ENCODE results near the gene FOXO6. TPM values are rescaled to one million over a fixed set of nuclear protein-coding genes. Genes with fewer than 3 reads are reported as not detected.

FOXO6 gene
- total RNA-seq, 1 donor from 2014 or later, result 9.9 TPM

GRCh38 chr1:41396084-41396483, 34.9 kb downstream of the FOXO6 start:
- no peaks in the 10 kb centered on the region for H3K36me3 Mint-ChIP-seq
- H3K27me3 Mint-ChIP-seq, result peaks cover 22% of the 10 kb centered on the region
- H3K4me1 Mint-ChIP-seq (ENCODE audit: unreplicated experiment), result peaks cover 50% of the 10 kb centered on the region
- TF ChIP-seq, protein P1, sequence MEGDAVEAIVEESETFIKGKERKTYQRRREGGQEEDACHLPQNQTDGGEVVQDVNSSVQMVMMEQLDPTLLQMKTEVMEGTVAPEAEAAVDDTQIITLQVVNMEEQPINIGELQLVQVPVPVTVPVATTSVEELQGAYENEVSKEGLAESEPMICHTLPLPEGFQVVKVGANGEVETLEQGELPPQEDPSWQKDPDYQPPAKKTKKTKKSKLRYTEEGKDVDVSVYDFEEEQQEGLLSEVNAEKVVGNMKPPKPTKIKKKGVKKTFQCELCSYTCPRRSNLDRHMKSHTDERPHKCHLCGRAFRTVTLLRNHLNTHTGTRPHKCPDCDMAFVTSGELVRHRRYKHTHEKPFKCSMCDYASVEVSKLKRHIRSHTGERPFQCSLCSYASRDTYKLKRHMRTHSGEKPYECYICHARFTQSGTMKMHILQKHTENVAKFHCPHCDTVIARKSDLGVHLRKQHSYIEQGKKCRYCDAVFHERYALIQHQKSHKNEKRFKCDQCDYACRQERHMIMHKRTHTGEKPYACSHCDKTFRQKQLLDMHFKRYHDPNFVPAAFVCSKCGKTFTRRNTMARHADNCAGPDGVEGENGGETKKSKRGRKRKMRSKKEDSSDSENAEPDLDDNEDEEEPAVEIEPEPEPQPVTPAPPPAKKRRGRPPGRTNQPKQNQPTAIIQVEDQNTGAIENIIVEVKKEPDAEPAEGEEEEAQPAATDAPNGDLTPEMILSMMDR (conservative IDR thresholded peaks at IDR 0.05), result no peak
- peak overlapping the region; percentile 12 for H3K27ac Mint-ChIP-seq
- peaks cover 4% of the 10 kb centered on the region for H3K9me3 Mint-ChIP-seq
- DNase-seq (ENCODE audit: extremely low spot score, unreplicated experiment), result no peak
- no peak overlapping the region for H3K4me3 Mint-ChIP-seq

DNA sequence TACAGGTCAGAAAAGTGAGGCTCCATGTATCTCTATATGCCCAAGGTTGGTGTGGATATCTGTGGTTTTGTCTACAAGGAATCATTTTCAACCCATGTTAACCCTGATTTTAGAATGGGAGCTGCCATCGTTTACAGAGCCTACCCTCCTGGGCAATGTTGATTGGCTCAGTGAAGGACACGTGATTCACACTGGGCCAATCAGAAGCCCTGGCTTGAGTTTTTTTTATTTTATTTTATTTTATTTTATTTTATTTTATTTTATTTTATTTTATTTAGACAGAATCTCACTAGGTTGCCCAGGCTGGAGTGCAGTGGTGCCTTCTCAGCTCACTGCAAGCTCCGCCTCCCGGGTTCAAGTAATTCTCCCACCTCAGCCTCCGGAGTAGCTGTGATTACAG, 35.8 kb downstream of the FOXO6 start:
- TF ChIP-seq, protein P1 (conservative IDR thresholded peaks at IDR 0.05), result no peak
- H3K9me3 Mint-ChIP-seq, result peaks cover 4% of the 10 kb centered on the region
- no peak for DNase-seq (ENCODE audit: extremely low spot score, unreplicated experiment)
- no peaks in the 10 kb centered on the region for H3K36me3 Mint-ChIP-seq
- peaks cover 27% of the 10 kb centered on the region for H3K27me3 Mint-ChIP-seq
- H3K4me3 Mint-ChIP-seq, result no peak overlapping the region
- no peak overlapping the region for H3K27ac Mint-ChIP-seq
- H3K4me1 Mint-ChIP-seq (ENCODE audit: unreplicated experiment), result peaks cover 50% of the 10 kb centered on the region

GRCh38 chr1:41397753-41398330, 36.6 kb downstream of the FOXO6 start:
- TF ChIP-seq, protein P1 (conservative IDR thresholded peaks at IDR 0.05), result no peak
- Mint-ChIP-seq H3K4me3 (no peak overlapping the region), H3K4me1 (ENCODE audit: unreplicated experiment) (peaks cover 48% of the 10 kb centered on the region), H3K36me3 (no peaks in the 10 kb centered on the region), H3K9me3 (peaks cover 4% of the 10 kb centered on the region), H3K27ac (no peak overlapping the region), H3K27me3 (peaks cover 34% of the 10 kb centered on the region)
- no peak for DNase-seq (ENCODE audit: extremely low spot score, unreplicated experiment)

GRCh38 chr1:41399145-41399795, 38.0 kb downstream of the FOXO6 start:
- TF ChIP-seq, protein P1 (conservative IDR thresholded peaks at IDR 0.05), result no peak
- Mint-ChIP-seq H3K4me1 (ENCODE audit: unreplicated experiment) (peaks cover 42% of the 10 kb centered on the region), H3K9me3 (peaks cover 4% of the 10 kb centered on the region), H3K4me3 (no peak overlapping the region), H3K27me3 (peaks cover 39% of the 10 kb centered on the region), H3K36me3 (no peaks in the 10 kb centered on the region), H3K27ac (no peak overlapping the region)
- DNase-seq (ENCODE audit: extremely low spot score, unreplicated experiment), result no peak

- H3K27me3 Mint-ChIP-seq, result peaks cover 30% of the 10 kb centered on the region
- no peak for DNase-seq (ENCODE audit: extremely low spot score, unreplicated experiment)
- peaks cover 33% of the 10 kb centered on the region for H3K4me1 Mint-ChIP-seq (ENCODE audit: unreplicated experiment)
These were observed 39.0 kb downstream of the FOXO6 start for GRCh38 chr1:41400225-41400624.

More at GRCh38 chr1:41400225-41400624, 39.0 kb downstream of the FOXO6 start:
- no peak overlapping the region for H3K27ac Mint-ChIP-seq
- no peak overlapping the region for H3K4me3 Mint-ChIP-seq
- TF ChIP-seq, protein P1 (conservative IDR thresholded peaks at IDR 0.05), result no peak
- no peaks in the 10 kb centered on the region for H3K36me3 Mint-ChIP-seq
- peaks cover 4% of the 10 kb centered on the region for H3K9me3 Mint-ChIP-seq
